HCT116 (cell line): ENCODE results near the gene RIPOR3.

ENCODE experiments used
- CTCF ChIP-seq, 3 experiments: fragments of 200-600 bp in 1 of 3; sonication (generic) in 1 of 3; IDR thresholded peaks in 2 of 3; conservative IDR thresholded peaks in 1 of 3; 2 replicates each; pipeline ENCODE4 v1.5.1; 2012 to 2017; ENCODE audit warnings: low read depth in 2 of 3, low read length in 2 of 3, antibody characterized with exemption in 1 of 3, borderline replicate concordance in 1 of 3, control low read depth in 1 of 3, mild to moderate bottlenecking in 1 of 3, mixed read lengths in 1 of 3, mixed run types in 1 of 3, moderate library complexity in 1 of 3; ENCODE audit not compliant: insufficient read depth in 1 of 3
- POLR2A ChIP-seq: IDR thresholded peaks from 2 replicates; pipeline ENCODE4 v1.7.0; 2011; ENCODE audit warnings: borderline replicate concordance; ENCODE audit not compliant: insufficient read depth, insufficient read length; ENCODE audit errors: extremely low read depth
- POLR2AphosphoS5 ChIP-seq: IDR thresholded peaks from 2 replicates; pipeline ENCODE4 v1.6.1; 2011; ENCODE audit warnings: mild to moderate bottlenecking, low read depth, low read length, moderate library complexity
- TCF7L2 ChIP-seq: IDR thresholded peaks from 2 replicates; pipeline ENCODE4 v1.7.0; 2011; ENCODE audit warnings: borderline replicate concordance, inconsistent platforms; ENCODE audit not compliant: insufficient read depth, insufficient read length; ENCODE audit errors: extremely low read depth
- YY1 ChIP-seq: IDR thresholded peaks from 2 replicates; pipeline ENCODE4 v1.6.1; 2011; ENCODE audit warnings: low read length, low read depth, moderate library complexity, mild to moderate bottlenecking; ENCODE audit not compliant: insufficient replicate concordance; ENCODE audit errors: extremely low read depth

GRCh38 chr20:50683570-50683969 lies 7.8 kb downstream of the RIPOR3 start:
- no peak for TF ChIP-seq TCF7L2
- no peak for TF ChIP-seq CTCF (IDR thresholded peaks at IDR 0.05 in 2 of 3, conservative IDR thresholded peaks at IDR 0.05 in 1 of 3; ENCODE audit: borderline replicate concordance in 1 of 3, insufficient read depth in 1 of 3, low read depth in 2 of 3, low read length in 2 of 3)
- TF ChIP-seq POLR2A, result no peak
- no peak for TF ChIP-seq YY1
- TF ChIP-seq POLR2AphosphoS5, result no peak
